ENCODE results near the gene MAP10. TPM values are rescaled to one million over a fixed set of nuclear protein-coding genes. Genes with fewer than 3 reads are reported as not detected.

The MAP10 gene
- total RNA-seq, 1 experiment from 2014 or later = 2.7 TPM

GRCh38 chr1:232826318-232826717, 21.1 kb downstream of the MAP10 start:
- 0 out of 2 replicates have a peak, but pooled peaks cover 3% of the 10 kb centered on the region for H3K27me3 Mint-ChIP-seq (ENCODE audit: low read depth)
- no peak overlapping the region for H3K4me3 Mint-ChIP-seq
- peaks cover 11% of the 10 kb centered on the region for H3K9me3 Mint-ChIP-seq
- DNase-seq (ENCODE audit: low spot score) (no peak), ATAC-seq (no peak)
- POLR2A ChIA-PET = no interaction called here
- no peak overlapping the region for H3K27ac Mint-ChIP-seq
- TF ChIP-seq HMGXB4 (CRISPR knock-in tag; IDR thresholded peaks at IDR 0.05) (no peak), IRF2 (CRISPR knock-in tag; IDR thresholded peaks at IDR 0.05; ENCODE audit: borderline replicate concordance, low read depth) (no peak), FOXP1 (CRISPR knock-in tag; IDR thresholded peaks at IDR 0.05; ENCODE audit: borderline replicate concordance) (no peak)
- H3K36me3 Mint-ChIP-seq = no peaks in the 10 kb centered on the region
- CTCF ChIA-PET = no interaction called here
- H3K4me1 Mint-ChIP-seq = no peaks in the 10 kb centered on the region

- Mint-ChIP-seq H3K36me3 (no peaks in the 10 kb centered on the region), H3K27ac (no peak overlapping the region), H3K4me3 (no peak overlapping the region), H3K27me3 (ENCODE audit: low read depth) (no peaks in the 10 kb centered on the region), H3K4me1 (no peaks in the 10 kb centered on the region), H3K9me3 (peaks cover 11% of the 10 kb centered on the region)
- DNase-seq (ENCODE audit: low spot score) (no peak), ATAC-seq (no peak)
- TF ChIP-seq, protein P1, sequence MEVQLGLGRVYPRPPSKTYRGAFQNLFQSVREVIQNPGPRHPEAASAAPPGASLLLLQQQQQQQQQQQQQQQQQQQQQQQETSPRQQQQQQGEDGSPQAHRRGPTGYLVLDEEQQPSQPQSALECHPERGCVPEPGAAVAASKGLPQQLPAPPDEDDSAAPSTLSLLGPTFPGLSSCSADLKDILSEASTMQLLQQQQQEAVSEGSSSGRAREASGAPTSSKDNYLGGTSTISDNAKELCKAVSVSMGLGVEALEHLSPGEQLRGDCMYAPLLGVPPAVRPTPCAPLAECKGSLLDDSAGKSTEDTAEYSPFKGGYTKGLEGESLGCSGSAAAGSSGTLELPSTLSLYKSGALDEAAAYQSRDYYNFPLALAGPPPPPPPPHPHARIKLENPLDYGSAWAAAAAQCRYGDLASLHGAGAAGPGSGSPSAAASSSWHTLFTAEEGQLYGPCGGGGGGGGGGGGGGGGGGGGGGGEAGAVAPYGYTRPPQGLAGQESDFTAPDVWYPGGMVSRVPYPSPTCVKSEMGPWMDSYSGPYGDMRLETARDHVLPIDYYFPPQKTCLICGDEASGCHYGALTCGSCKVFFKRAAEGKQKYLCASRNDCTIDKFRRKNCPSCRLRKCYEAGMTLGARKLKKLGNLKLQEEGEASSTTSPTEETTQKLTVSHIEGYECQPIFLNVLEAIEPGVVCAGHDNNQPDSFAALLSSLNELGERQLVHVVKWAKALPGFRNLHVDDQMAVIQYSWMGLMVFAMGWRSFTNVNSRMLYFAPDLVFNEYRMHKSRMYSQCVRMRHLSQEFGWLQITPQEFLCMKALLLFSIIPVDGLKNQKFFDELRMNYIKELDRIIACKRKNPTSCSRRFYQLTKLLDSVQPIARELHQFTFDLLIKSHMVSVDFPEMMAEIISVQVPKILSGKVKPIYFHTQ (CRISPR knock-in tag; IDR thresholded peaks at IDR 0.05) = no peak
- no peak for TF ChIP-seq ZNF396 (CRISPR knock-in tag; IDR thresholded peaks at IDR 0.05; ENCODE audit: borderline replicate concordance)
- TF ChIP-seq ZNF425 (CRISPR knock-in tag; conservative IDR thresholded peaks at IDR 0.05) = no peak
- no peak for TF ChIP-seq ZNF232 (CRISPR knock-in tag; IDR thresholded peaks at IDR 0.05)
- TF ChIP-seq NR3C1 (CRISPR knock-in tag; conservative IDR thresholded peaks at IDR 0.05; ENCODE audit: low read depth) = no peak
- TF ChIP-seq FOXK1 (CRISPR knock-in tag; IDR thresholded peaks at IDR 0.05) = no peak
- no peak for TF ChIP-seq ZNF671 (CRISPR knock-in tag; IDR thresholded peaks at IDR 0.05)
- no peak for TF ChIP-seq EMX1 (CRISPR knock-in tag; IDR thresholded peaks at IDR 0.05)
- ChIA-PET CTCF (no interaction called here), POLR2A (no interaction called here)
Observed at GRCh38 chr1:232830661-232831060, 25.4 kb downstream of the MAP10 start.

- no peak overlapping the region for H3K4me3 Mint-ChIP-seq
- peaks cover 11% of the 10 kb centered on the region for H3K9me3 Mint-ChIP-seq
- no peak overlapping the region for H3K27ac Mint-ChIP-seq
- ATAC-seq (no peak), DNase-seq (ENCODE audit: low spot score) (no peak)
- TF ChIP-seq, protein P2, sequence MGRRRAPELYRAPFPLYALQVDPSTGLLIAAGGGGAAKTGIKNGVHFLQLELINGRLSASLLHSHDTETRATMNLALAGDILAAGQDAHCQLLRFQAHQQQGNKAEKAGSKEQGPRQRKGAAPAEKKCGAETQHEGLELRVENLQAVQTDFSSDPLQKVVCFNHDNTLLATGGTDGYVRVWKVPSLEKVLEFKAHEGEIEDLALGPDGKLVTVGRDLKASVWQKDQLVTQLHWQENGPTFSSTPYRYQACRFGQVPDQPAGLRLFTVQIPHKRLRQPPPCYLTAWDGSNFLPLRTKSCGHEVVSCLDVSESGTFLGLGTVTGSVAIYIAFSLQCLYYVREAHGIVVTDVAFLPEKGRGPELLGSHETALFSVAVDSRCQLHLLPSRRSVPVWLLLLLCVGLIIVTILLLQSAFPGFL (CRISPR knock-in tag; IDR thresholded peaks at IDR 0.05; ENCODE audit: borderline replicate concordance) = no peak
- TF ChIP-seq ZNF232 (CRISPR knock-in tag; IDR thresholded peaks at IDR 0.05) (no peak), TEAD4 (CRISPR knock-in tag; IDR thresholded peaks at IDR 0.05) (no peak), ARID4B (CRISPR knock-in tag; IDR thresholded peaks at IDR 0.05; ENCODE audit: borderline replicate concordance) (no peak), NFE2L1 (CRISPR knock-in tag; IDR thresholded peaks at IDR 0.05) (no peak), MYBL2 (CRISPR knock-in tag; IDR thresholded peaks at IDR 0.05) (no peak), SMAD4 (CRISPR knock-in tag; IDR thresholded peaks at IDR 0.05) (no peak)
- TF ChIP-seq, protein P3, sequence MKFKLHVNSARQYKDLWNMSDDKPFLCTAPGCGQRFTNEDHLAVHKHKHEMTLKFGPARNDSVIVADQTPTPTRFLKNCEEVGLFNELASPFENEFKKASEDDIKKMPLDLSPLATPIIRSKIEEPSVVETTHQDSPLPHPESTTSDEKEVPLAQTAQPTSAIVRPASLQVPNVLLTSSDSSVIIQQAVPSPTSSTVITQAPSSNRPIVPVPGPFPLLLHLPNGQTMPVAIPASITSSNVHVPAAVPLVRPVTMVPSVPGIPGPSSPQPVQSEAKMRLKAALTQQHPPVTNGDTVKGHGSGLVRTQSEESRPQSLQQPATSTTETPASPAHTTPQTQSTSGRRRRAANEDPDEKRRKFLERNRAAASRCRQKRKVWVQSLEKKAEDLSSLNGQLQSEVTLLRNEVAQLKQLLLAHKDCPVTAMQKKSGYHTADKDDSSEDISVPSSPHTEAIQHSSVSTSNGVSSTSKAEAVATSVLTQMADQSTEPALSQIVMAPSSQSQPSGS (CRISPR knock-in tag; IDR thresholded peaks at IDR 0.05; ENCODE audit: borderline replicate concordance, low read depth) = no peak
- H3K36me3 Mint-ChIP-seq = no peaks in the 10 kb centered on the region
- POLR2A ChIA-PET = interaction anchor here (0.7 kb wide), 1 partner anchor 202 kb away, joined by 3 read pairs; the partner anchor contains the start of gene SIPA1L2
- no peaks in the 10 kb centered on the region for H3K4me1 Mint-ChIP-seq
- H3K27me3 Mint-ChIP-seq (ENCODE audit: low read depth) = no peaks in the 10 kb centered on the region
- CTCF ChIA-PET = interaction anchor here (0.7 kb wide), 1 partner anchor 49 kb away, joined by 3 read pairs; no protein-coding TSS in a partner anchor
Observed at GRCh38 chr1:232831895-232832294, 26.7 kb downstream of the MAP10 start.

All from WTC11 (cell line).